Choroid plexus epithelial cell (primary cell): ENCODE data around the gene CT45A10.
"Not testable (repeated sequence)": the region's sequence is repeated elsewhere in the genome, so short reads cannot be mapped to it uniquely, and the experiment has no call there.

ENCODE experiments used
- DNase-seq: peaks from one replicate; pipeline ENCODE4 v3.0.0-alpha.2; 2010; ENCODE audit warnings: low read depth
- H3K4me3 ChIP-seq: 2 replicates; pipeline ENCODE4 v1.5.1; 2011; ENCODE audit warnings: low read depth, mild to moderate bottlenecking, control low read depth, low read length, moderate library complexity
- CTCF ChIP-seq: conservative IDR thresholded peaks from 2 replicates; pipeline ENCODE4 v1.5.1; 2011; ENCODE audit warnings: low read depth, mild to moderate bottlenecking, control low read depth, inconsistent platforms, low read length, moderate library complexity

Gene CT45A10

GRCh38 chrX:135892781-135893180 lies 463 bp downstream of the CT45A10 start:
- H3K4me3 ChIP-seq: no peak overlapping the region
- no peak for TF ChIP-seq CTCF
- no peak for DNase-seq

GRCh38 chrX:135890087-135890585 lies 3.1 kb downstream of the CT45A10 start:
- DNase-seq: no peak
- no peak for TF ChIP-seq CTCF
- no peak overlapping the region for H3K4me3 ChIP-seq

GRCh38 chrX:135888976-135889375 lies 4.3 kb downstream of the CT45A10 start:
- H3K4me3 ChIP-seq, DNase-seq: not testable (repeated sequence)

- DNase-seq, H3K4me3 ChIP-seq: not testable (repeated sequence)
These were observed 5.0 kb downstream of the CT45A10 start for GRCh38 chrX:135888230-135888629.

GRCh38 chrX:135882741-135883140 lies 10.5 kb downstream of the CT45A10 start:
- H3K4me3 ChIP-seq, DNase-seq: not testable (repeated sequence)

GRCh38 chrX:135871712-135872111 lies 21.5 kb downstream of the CT45A10 start, which contains the start of gene CT45A9:
TSS of gene CT45A9 (minus strand) at chrX:135871812. CDS start at chrX:135868061, 3,751 bp downstream.
- DNase-seq: not testable (repeated sequence)

GRCh38 chrX:135854438-135854837 lies 38.8 kb downstream of the CT45A10 start, which contains the start of gene CT45A8:
TSS of gene CT45A8 (minus strand) at chrX:135854538. CDS start at chrX:135850783, 3,755 bp downstream.
- H3K4me3 ChIP-seq, DNase-seq: not testable (repeated sequence)

More at GRCh38 chrX:135871712-135872111, 21.5 kb downstream of the CT45A10 start, which contains the start of gene CT45A9:
- not testable (repeated sequence) for H3K4me3 ChIP-seq

GRCh38 chrX:135837180-135837579 lies 56.1 kb downstream of the CT45A10 start, which contains the start of gene CT45A7:
TSS of gene CT45A7 (minus strand) at chrX:135837280. CDS start at chrX:135833533, 3,747 bp downstream.
- not testable (repeated sequence) for H3K4me3 ChIP-seq, DNase-seq
